Lower lobe of right lung (tissue), 2 donors: ENCODE results near the gene PAK1. TPM values are rescaled to one million over a fixed set of nuclear protein-coding genes. Genes with fewer than 3 reads are reported as not detected.
A peak's percentile ranks its signal among the peaks of the same experiment; 100 is the strongest.

ENCODE experiments used
- ATAC-seq, 2 donors: fragments of 200-7000 bp; cut with Tn5 transposase; one replicate each; pipeline ENCODE4 v1.9.1; 2020 to 2022; ENCODE audit warnings: mild to moderate bottlenecking in 2 of 2, moderate library complexity in 2 of 2
- DNase-seq: peaks from one replicate; pipeline ENCODE4 v3.0.0-alpha.2; 2020
- H3K27ac ChIP-seq: fragments of 200-600 bp; one replicate; pipeline ENCODE4 v1.8.0; 2022
- H3K27me3 ChIP-seq: fragments of 200-600 bp; one replicate; pipeline ENCODE4 v1.8.0; 2022; ENCODE audit warnings: low read depth
- H3K36me3 ChIP-seq: fragments of 200-600 bp; one replicate; pipeline ENCODE4 v1.8.0; 2022; ENCODE audit warnings: mild to moderate bottlenecking
- H3K4me1 ChIP-seq: fragments of 200-600 bp; one replicate; pipeline ENCODE4 v1.8.0; 2022
- H3K4me3 ChIP-seq: fragments of 200-600 bp; one replicate; pipeline ENCODE4 v1.8.0; 2022; ENCODE audit warnings: mild to moderate bottlenecking
- H3K9me3 ChIP-seq: fragments of 200-600 bp; one replicate; pipeline ENCODE4 v1.8.0; 2022
- CTCF ChIP-seq: fragments of 200-600 bp; IDR thresholded peaks from one replicate; pipeline ENCODE4 v1.8.0; 2022; ENCODE audit warnings: antibody characterized with exemption, mild to moderate bottlenecking
- intact Hi-C: fragments of 100-400 bp; cut with DNase I; formaldehyde crosslinking; loops from one replicate; pipeline ENCODE4 v1.11.0; 2022
- long read RNA-seq: library from polyadenylated mRNA; unstranded; transcript quantifications from one replicate; pipeline ENCODE4 v2.0.0, GENCODE V29; 2021
- total RNA-seq: library from RNA; stranded (reverse); fragmentation: NEBNext Ultra II Directional; extraction: Animal tissue kit (Norgen Biotek cat#: 25700); gene quantifications from one replicate; pipeline ENCODE4 v1.2.1, GENCODE V29; 2021
- donor health status: DM: no; HTN: yes; CAD: no; lungs with severe emphysema.

Gene PAK1
- 40.6 TPM for total RNA-seq
- long read RNA-seq, transcript PAK1-202 (15 exons, 3,737 nt) = major isoform, 8 of 71 reads
- long read RNA-seq, partial matches to known transcripts = 9 of 71 reads
- long read RNA-seq, other reads (novel, unspliced or antisense) = 50 of 71 reads

- Histone ChIP-seq H3K4me3 (peak within 1 kb of the TSS; percentile 62), H3K4me1 (peaks cover 3% of the 10 kb centered on the region), H3K27ac (peak within 1 kb of the TSS; percentile 79), H3K9me3 (no peaks in the 10 kb centered on the region), H3K27me3 (no peaks in the 10 kb centered on the region), H3K36me3 (no peaks in the 10 kb centered on the region)
- peak; percentile 90 to 93 for ATAC-seq
- intact Hi-C loops = no loop called here
- TF ChIP-seq CTCF = peak; percentile 11
- peak; percentile 93 for DNase-seq
Measured at GRCh38 chr11:77473801-77474683, at the start of gene PAK1. Gene PAK1 (minus strand): TSS chr11:77474094. CDS start chr11:77392520, 81,574 bp downstream.

- no peak overlapping the region for H3K4me3 ChIP-seq
- no peak for TF ChIP-seq CTCF
- H3K4me1 ChIP-seq = no peaks in the 10 kb centered on the region
- H3K27ac ChIP-seq = no peak overlapping the region
- no peak for ATAC-seq
- no peak for DNase-seq
- no peaks in the 10 kb centered on the region for H3K27me3 ChIP-seq
- H3K36me3 ChIP-seq = no peaks in the 10 kb centered on the region
- H3K9me3 ChIP-seq = no peaks in the 10 kb centered on the region
- intact Hi-C loops = no loop called here
Measured at GRCh38 chr11:77522215-77522614, 48.3 kb upstream of the PAK1 start.

- Histone ChIP-seq H3K4me1 (no peaks in the 10 kb centered on the region), H3K27ac (no peak overlapping the region), H3K27me3 (no peaks in the 10 kb centered on the region), H3K4me3 (no peak overlapping the region), H3K9me3 (no peaks in the 10 kb centered on the region), H3K36me3 (no peaks in the 10 kb centered on the region)
- no peak for ATAC-seq
- intact Hi-C loops = no loop called here
- DNase-seq = no peak
- no peak for TF ChIP-seq CTCF
Measured at GRCh38 chr11:77519847-77520246, 46.0 kb upstream of the PAK1 start.

- no peak for DNase-seq
- intact Hi-C loops = no loop called here
- no peak overlapping the region for H3K4me3 ChIP-seq
- no peaks in the 10 kb centered on the region for H3K4me1 ChIP-seq
- no peak for TF ChIP-seq CTCF
- no peak overlapping the region for H3K27ac ChIP-seq
- no peak for ATAC-seq
- no peaks in the 10 kb centered on the region for H3K9me3 ChIP-seq
- no peaks in the 10 kb centered on the region for H3K27me3 ChIP-seq
- no peaks in the 10 kb centered on the region for H3K36me3 ChIP-seq
Measured at GRCh38 chr11:77518471-77518870, 44.6 kb upstream of the PAK1 start.

- Histone ChIP-seq H3K36me3 (no peaks in the 10 kb centered on the region), H3K27me3 (no peaks in the 10 kb centered on the region), H3K4me3 (no peak overlapping the region), H3K27ac (no peak overlapping the region), H3K4me1 (no peaks in the 10 kb centered on the region), H3K9me3 (no peaks in the 10 kb centered on the region)
- intact Hi-C loops = no loop called here
- no peak for TF ChIP-seq CTCF
- DNase-seq (no peak), ATAC-seq (no peak)
Measured at GRCh38 chr11:77517753-77518152, 43.9 kb upstream of the PAK1 start.
